ENCODE measurements around the gene PSEN2. TPM values are rescaled to one million over a fixed set of nuclear protein-coding genes. Genes with fewer than 3 reads are reported as not detected.
A peak's percentile ranks its signal among the peaks of the same experiment; 100 is the strongest.

The PSEN2 gene
- total RNA-seq, 4 donors from 2014 or later, result 31.4 to 57.8 (median 39.1) TPM

DNA sequence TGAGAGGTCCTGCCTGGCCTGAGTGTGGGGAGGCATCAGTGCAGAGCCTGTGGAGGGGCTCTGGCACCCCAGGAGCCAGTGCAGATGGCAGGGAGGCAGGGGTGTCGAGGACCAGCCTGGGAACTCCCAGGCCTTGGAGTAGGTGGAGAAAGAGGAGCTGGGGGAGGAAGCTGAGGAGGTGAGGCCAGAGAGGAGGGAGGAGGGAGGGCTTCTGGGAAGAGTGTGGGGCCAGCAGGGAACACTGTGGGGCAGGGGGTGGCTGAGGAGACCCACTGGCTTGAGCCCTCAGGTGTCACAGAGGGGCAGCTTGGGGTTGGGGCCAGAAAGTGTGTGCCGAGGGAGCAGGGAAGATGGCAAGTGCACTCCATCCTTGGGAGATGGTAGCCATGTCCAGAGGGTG is 73.5 kb downstream of the PSEN2 start:
- H3K4me1 ChIP-seq, result peaks cover 0 to 67% (median 8%) of the 10 kb centered on the region in 4 donors

DNA sequence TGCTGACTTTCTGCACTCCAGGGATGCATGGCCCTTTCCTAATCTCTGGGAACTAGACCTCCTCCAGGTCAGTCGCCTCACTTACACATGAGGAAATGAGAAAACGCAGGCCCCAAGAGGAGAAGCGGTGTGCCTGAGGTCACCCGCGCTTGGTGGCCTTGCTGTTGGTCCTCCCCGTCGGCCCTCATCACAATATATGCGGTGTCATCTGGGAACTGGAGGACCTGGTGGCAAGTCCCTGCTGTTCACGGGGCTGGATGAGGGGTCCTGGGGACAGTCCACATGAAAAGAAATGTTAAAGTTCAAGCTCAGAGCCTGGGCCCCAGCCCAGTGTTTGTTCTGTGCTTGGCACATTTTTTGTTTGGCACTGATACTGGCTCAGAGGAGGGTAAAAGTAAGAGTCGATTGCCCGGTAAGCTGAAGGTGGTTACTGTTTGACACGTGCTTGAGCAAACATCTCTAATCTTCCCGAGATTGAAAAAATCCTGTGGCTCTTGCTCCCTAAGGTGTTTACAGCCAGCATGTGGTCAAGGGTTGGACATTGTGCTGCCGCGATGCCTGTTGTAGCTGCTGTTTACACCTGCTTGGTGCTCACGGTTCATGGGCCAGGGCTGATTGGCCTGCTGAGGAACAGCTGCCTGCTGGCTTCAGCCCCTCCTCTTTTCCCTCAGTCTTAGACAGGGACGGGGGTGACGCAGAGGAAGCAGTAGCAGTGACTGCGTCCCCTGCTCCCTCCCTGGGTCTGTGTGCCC is 74.9 kb downstream of the PSEN2 start:
- Histone ChIP-seq H3K27me3 (no peaks in the 10 kb centered on the region), H3K4me3 (peak overlapping the region in 1 of 4 donors; percentile 2), H3K36me3 (no peaks in the 10 kb centered on the region), H3K9me3 (no peaks in the 10 kb centered on the region), H3K4me1 (peaks cover 0 to 67% (median 8%) of the 10 kb centered on the region in 4 donors), H3K27ac (peak overlapping the region; percentile 17 to 76 (median 56))
- TF ChIP-seq POLR2A (IDR thresholded peaks at IDR 0.05), result peak in 1 of 2 donors; percentile 33
- TF ChIP-seq, protein P1, sequence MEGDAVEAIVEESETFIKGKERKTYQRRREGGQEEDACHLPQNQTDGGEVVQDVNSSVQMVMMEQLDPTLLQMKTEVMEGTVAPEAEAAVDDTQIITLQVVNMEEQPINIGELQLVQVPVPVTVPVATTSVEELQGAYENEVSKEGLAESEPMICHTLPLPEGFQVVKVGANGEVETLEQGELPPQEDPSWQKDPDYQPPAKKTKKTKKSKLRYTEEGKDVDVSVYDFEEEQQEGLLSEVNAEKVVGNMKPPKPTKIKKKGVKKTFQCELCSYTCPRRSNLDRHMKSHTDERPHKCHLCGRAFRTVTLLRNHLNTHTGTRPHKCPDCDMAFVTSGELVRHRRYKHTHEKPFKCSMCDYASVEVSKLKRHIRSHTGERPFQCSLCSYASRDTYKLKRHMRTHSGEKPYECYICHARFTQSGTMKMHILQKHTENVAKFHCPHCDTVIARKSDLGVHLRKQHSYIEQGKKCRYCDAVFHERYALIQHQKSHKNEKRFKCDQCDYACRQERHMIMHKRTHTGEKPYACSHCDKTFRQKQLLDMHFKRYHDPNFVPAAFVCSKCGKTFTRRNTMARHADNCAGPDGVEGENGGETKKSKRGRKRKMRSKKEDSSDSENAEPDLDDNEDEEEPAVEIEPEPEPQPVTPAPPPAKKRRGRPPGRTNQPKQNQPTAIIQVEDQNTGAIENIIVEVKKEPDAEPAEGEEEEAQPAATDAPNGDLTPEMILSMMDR (IDR thresholded peaks at IDR 0.05), result no peak
- peak in 2 of 3 donors; percentile 85 for DNase-seq

More for the DNA sequence above, 73.5 kb downstream of the PSEN2 start:
- TF ChIP-seq POLR2A (IDR thresholded peaks at IDR 0.05), result no peak
- TF ChIP-seq, protein P1 (IDR thresholded peaks at IDR 0.05), result no peak
- Histone ChIP-seq H3K27ac (no peak overlapping the region), H3K27me3 (no peaks in the 10 kb centered on the region), H3K9me3 (no peaks in the 10 kb centered on the region), H3K36me3 (no peaks in the 10 kb centered on the region), H3K4me3 (no peak overlapping the region)
- DNase-seq, result peak in 1 of 3 donors; percentile 36

Other genes with a start within 250 kb of the PSEN2 start
- gene ITPKB, start 131.3 kb upstream of the PSEN2 start, total RNA-seq, result 10 to 100 TPM in 3 of 4 donors, 1 to 10 TPM in 1; 9.5 to 36.3 (median 23.0) TPM
- gene COQ8A, start 69.7 kb downstream of the PSEN2 start, total RNA-seq, result 100 to 1,000 TPM in 1 of 4 donors, 10 to 100 TPM in 3; 25.2 to 108 (median 48.3) TPM